Testis (tissue), 3 donors: ENCODE measurements around the gene NSMF. TPM values are rescaled to one million over a fixed set of nuclear protein-coding genes. Genes with fewer than 3 reads are reported as not detected.

Source experiments
- DNase-seq: peaks from one replicate; pipeline ENCODE4 v3.0.0-alpha.2; 2019
- H3K27ac ChIP-seq, 2 donors: fragments of 200-600 bp; sonication (generic); one replicate each; pipeline ENCODE4 v1.5.1; 2019
- H3K27me3 ChIP-seq: fragments of 200-600 bp; sonication (generic); one replicate; pipeline ENCODE4 v1.5.1; 2019
- H3K36me3 ChIP-seq: fragments of 200-600 bp; sonication (generic); one replicate; pipeline ENCODE4 v1.5.1; 2017; ENCODE audit warnings: low read depth; ENCODE audit errors: missing control alignments
- H3K4me1 ChIP-seq: fragments of 200-600 bp; sonication (generic); one replicate; pipeline ENCODE4 v1.5.1; 2019
- H3K4me3 ChIP-seq, 2 donors: fragments of 200-600 bp; sonication (generic); one replicate each; pipeline ENCODE4 v1.5.1; 2017 to 2019
- H3K9me3 ChIP-seq: fragments of 200-600 bp; sonication (generic); one replicate; pipeline ENCODE4 v1.5.1; 2017
- CTCF ChIP-seq, 3 experiments: fragments of 450-650 bp in 2 of 3; fragments of 200-600 bp in 1 of 3; sonication (generic) in 1 of 3; IDR thresholded peaks; one replicate each; pipeline ENCODE4 v1.5.1; 2016 to 2019; ENCODE audit warnings: antibody characterized with exemption in 3 of 3, mild to moderate bottlenecking in 2 of 3, moderate library complexity in 1 of 3
- POLR2A ChIP-seq: fragments of 450-650 bp; IDR thresholded peaks from one replicate; pipeline ENCODE4 v1.6.1; 2017; ENCODE audit warnings: antibody characterized with exemption, mild to moderate bottlenecking, moderate library complexity
- WGBS, 2 donors: methylation state at CpG; one replicate each; pipeline ENCODE4 v1.1.5; 2018; 5-methylcytosine and 5-hydroxymethylcytosine counted together
- intact Hi-C: fragments of 100-400 bp; cut with DNase I; formaldehyde crosslinking; loops from one replicate; pipeline ENCODE4 v1.15.1; 2023; ENCODE audit warnings: low total_unique reads
- polyA plus RNA-seq: library from polyadenylated mRNA; stranded (reverse); fragments of 350-450 nt; fragmentation: Illumina TruSeq; extraction: RNeasy Lipid Tissue Mini Kit (QIAGEN cat#74804); gene quantifications from one replicate; pipeline ENCODE4 v1.2.3, GENCODE V29; 2014; ENCODE audit warnings: low read depth, low replicate concordance; ENCODE audit not compliant: insufficient read depth
- total RNA-seq, 2 donors: library from RNA; depleted of rRNA; stranded (reverse); fragments of >200 nt; gene quantifications; one replicate each; pipeline ENCODE4 v1.2.3, GENCODE V29; 2016

Gene NSMF
- total and polyA plus RNA-seq, 3 donors from 2014 or later: 42.5 to 105 (median 81.7) TPM

DNA sequence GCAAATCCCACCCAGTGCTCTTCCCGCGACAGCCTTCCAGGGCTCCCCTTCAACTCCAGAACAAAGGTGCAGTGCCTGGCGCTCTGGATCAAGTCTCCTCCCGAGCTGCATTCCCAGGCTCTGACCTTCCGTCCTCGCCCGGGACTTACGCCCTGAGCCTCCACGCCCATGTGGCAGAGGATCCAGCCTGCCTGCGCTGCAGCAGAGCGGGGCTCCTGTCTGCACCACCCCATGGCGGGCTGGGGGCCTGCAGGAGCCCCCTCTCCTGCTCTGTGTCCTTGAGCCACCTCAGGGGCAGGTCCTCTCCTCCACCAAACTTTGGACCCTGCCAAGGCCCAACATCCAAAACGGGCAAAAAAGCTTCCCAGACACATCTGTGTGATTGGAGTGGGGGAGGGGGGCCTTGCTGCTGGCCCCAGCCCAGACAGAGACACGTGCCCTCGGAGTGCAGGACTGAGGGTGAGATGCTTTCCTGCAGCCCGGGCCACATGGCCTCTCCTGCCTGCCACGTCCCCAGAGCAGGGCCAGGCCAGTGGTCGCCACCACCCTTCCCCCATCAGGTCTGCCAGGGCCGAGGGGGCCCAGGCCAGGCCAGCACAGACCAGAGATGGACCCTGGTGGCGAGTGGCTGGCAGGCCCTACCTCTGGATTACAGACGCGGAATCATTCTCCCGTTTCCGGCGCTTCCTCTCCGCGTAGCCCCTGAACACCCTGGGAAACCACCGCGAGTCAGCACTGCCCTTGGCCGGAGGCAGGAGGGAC, 4.4 kb downstream of the NSMF start:
- peak overlapping the region; percentile 77 to 92 for H3K27ac ChIP-seq
- no peaks in the 10 kb centered on the region for H3K27me3 ChIP-seq
- no peaks in the 10 kb centered on the region for H3K9me3 ChIP-seq
- intact Hi-C loops: no loop called here
- peaks cover 49% of the 10 kb centered on the region for H3K4me1 ChIP-seq
- TF ChIP-seq POLR2A (no peak), CTCF (IDR thresholded peaks at IDR 0.05) (no peak)
- H3K4me3 ChIP-seq: peak overlapping the region; percentile 3 to 35
- WGBS, 2 donors: 51 to 52% methylated on average over 10 to 30 of the region's 30 CpGs
- DNase-seq: peak; percentile 61
- no peaks in the 10 kb centered on the region for H3K36me3 ChIP-seq

- H3K36me3 ChIP-seq: no peaks in the 10 kb centered on the region
- no peaks in the 10 kb centered on the region for H3K9me3 ChIP-seq
- TF ChIP-seq POLR2A (no peak), CTCF (IDR thresholded peaks at IDR 0.05) (no peak)
- 28% methylated on average over 12 of the region's 24 CpGs; no CpG with 5 or more reads in 1 of the 2 donors for WGBS, 2 donors
- H3K4me1 ChIP-seq: peaks cover 44% of the 10 kb centered on the region
- H3K27ac ChIP-seq: peak overlapping the region; percentile 77 to 92
- H3K27me3 ChIP-seq: no peaks in the 10 kb centered on the region
- DNase-seq: no peak
- peak overlapping the region; percentile 3 to 35 for H3K4me3 ChIP-seq
- intact Hi-C loops: no loop called here
These were observed 5.0 kb downstream of the NSMF start for GRCh38 chr9:137454145-137454596.

DNA sequence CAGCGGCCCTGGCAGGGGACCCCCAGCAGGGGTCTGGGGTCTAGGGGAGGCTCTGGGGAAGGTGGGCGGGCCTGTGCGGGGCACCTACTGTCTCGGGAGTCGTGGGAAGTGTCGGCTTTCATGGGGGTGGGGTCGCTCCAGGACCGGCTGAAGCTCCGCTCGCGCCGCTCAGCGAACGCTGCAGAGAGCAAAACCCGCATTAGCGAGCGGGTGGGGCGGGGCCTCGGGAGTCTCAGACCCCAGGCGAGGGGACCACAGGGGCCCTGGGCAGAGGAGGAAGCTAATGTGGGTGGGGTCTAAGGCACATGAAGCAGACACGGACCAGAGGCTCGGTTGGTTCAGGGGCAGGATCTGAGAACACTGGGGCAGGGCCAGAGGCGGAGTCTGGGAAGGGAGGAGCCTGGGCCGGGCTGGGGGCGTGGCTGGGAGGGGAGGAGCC, 5.5 kb downstream of the NSMF start:
- Histone ChIP-seq H3K27ac (no peak overlapping the region), H3K4me1 (peaks cover 44% of the 10 kb centered on the region), H3K9me3 (no peaks in the 10 kb centered on the region), H3K4me3 (peak overlapping the region in 1 of 2 donors; percentile 45), H3K27me3 (no peaks in the 10 kb centered on the region), H3K36me3 (no peaks in the 10 kb centered on the region)
- intact Hi-C loops: no loop called here
- TF ChIP-seq CTCF (IDR thresholded peaks at IDR 0.05) (no peak), POLR2A (no peak)
- WGBS, 2 donors: 44 to 58% methylated on average over 21 to 25 of the region's 25 CpGs
- peak; percentile 75 for DNase-seq

- Histone ChIP-seq H3K27me3 (no peaks in the 10 kb centered on the region), H3K9me3 (no peaks in the 10 kb centered on the region), H3K4me3 (peak overlapping the region in 1 of 2 donors; percentile 45), H3K27ac (no peak overlapping the region), H3K36me3 (no peaks in the 10 kb centered on the region), H3K4me1 (peaks cover 38% of the 10 kb centered on the region)
- 67 to 81% methylated on average over 1 to 42 of the region's 43 CpGs for WGBS, 2 donors
- TF ChIP-seq POLR2A (no peak), CTCF (IDR thresholded peaks at IDR 0.05) (no peak)
- intact Hi-C loops: no loop called here
- DNase-seq: no peak
These were observed 6.1 kb downstream of the NSMF start for GRCh38 chr9:137452761-137453642.
